IPS DF 19.7 (cell line): ENCODE data around the gene UVSSA.
"Not testable (repeated sequence)": the region's sequence is repeated elsewhere in the genome, so short reads cannot be mapped to it uniquely, and the experiment has no call there.

ENCODE experiments used
- DNase-seq: peaks from one replicate; pipeline ENCODE4 v3.0.0-alpha.2; 2013; ENCODE audit warnings: low read depth, low spot score

The UVSSA gene

DNA sequence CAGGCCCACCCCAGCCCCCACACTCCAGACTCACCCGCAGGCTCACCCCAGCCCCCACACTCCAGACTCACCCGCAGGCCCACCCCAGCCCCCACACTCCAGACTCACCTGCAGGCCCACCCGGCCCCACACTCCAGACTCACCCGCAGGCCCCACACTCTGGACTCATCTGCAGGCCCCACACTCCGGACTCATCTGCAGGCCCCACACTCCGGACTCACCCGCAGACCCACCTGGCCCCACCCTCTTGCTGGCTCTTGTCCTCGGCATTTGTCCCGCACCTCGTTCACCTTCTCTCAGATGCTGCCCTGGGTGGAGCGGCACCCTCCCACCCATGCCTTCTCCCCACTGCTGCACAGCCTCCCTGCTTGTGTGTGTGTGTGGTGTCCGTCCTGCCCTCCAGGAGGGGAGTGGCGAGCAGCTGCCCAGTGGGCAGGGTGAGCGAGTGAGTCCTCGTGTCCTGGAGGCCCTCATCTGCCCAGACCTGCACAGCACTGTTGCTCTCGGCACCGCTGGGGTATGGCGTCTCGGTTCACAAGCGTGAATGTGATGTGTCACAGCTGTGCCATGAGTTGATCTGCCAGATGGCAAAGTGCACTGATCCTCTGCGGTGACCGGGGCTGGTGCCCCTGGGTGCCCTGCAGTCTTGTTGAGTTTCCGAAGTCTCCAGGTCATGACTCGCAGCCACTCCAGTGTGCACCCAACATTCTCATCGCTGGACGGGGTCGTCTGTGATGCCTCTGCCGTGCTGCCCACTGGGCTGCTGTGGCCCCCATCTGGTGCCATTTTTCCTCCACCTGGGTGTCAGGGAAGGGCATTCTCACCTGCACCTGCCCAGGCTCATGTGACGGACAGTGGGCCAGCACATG lies 29.6 kb upstream of the UVSSA start:
- DNase-seq: no peak

GRCh38 chr4:1318046-1318375 lies 29.0 kb upstream of the UVSSA start:
- DNase-seq: no peak

- DNase-seq: no peak
These were observed 28.4 kb upstream of the UVSSA start for GRCh38 chr4:1318488-1319213.

GRCh38 chr4:1321486-1321885 lies 25.5 kb upstream of the UVSSA start:
- DNase-seq: no peak

- no peak for DNase-seq
These were observed 24.9 kb upstream of the UVSSA start for GRCh38 chr4:1321946-1322650.

DNA sequence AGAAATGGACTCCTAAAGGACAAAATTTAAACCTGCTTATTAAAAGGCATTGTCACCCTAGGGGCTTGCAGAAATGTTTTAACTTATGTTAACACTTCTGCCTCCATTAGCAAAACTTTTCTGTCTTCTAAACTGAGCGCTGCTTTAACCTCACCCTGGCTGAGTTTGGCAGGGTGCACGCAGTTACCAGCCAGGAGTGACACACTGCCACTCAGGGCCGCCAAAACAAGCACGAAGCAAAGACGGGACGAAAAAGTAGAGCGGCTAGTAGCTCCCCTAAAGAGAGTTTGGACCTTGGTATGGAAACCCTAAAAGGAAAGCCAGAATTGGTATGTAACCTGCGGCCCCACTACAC lies 23.8 kb upstream of the UVSSA start:
- no peak for DNase-seq

- no peak for DNase-seq
These were observed 23.2 kb upstream of the UVSSA start for GRCh38 chr4:1323635-1324442.

DNA sequence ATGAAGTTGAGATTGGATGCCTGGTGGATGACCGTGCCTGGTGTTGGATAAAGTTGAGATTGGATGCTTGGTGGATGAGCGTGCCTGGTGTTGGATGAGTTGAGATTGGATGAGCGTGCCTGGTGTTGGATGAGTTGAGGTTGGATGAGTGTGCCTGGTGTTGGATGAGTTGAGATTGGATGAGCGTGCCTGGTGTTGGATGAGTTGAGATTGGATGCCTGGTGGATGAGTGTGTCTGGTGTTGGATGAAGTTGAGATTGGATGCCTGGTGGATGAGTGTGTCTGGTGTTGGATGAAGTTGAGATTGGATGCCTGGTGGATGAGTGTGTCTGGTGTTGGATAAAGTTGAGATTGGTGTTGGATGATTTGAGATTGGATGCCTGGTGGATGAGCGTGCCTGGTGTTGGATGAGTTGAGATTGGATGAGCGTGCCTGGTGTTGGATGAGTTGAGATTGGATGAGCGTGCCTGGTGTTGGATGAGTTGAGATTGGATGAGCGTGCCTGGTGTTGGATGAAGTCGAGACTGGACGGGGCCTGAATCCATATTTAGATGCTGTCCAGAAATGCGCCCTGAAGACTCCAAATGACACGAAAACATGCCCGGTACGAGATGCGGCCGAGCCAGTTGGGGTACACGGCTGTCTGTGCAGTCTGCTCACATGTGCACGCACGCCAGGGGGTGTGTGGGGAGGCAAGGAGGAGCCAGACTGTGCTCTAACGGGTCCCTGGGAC lies 22.4 kb upstream of the UVSSA start:
- DNase-seq: not testable (repeated sequence)

GRCh38 chr4:1325176-1325480 lies 21.9 kb upstream of the UVSSA start:
- no peak for DNase-seq

DNA sequence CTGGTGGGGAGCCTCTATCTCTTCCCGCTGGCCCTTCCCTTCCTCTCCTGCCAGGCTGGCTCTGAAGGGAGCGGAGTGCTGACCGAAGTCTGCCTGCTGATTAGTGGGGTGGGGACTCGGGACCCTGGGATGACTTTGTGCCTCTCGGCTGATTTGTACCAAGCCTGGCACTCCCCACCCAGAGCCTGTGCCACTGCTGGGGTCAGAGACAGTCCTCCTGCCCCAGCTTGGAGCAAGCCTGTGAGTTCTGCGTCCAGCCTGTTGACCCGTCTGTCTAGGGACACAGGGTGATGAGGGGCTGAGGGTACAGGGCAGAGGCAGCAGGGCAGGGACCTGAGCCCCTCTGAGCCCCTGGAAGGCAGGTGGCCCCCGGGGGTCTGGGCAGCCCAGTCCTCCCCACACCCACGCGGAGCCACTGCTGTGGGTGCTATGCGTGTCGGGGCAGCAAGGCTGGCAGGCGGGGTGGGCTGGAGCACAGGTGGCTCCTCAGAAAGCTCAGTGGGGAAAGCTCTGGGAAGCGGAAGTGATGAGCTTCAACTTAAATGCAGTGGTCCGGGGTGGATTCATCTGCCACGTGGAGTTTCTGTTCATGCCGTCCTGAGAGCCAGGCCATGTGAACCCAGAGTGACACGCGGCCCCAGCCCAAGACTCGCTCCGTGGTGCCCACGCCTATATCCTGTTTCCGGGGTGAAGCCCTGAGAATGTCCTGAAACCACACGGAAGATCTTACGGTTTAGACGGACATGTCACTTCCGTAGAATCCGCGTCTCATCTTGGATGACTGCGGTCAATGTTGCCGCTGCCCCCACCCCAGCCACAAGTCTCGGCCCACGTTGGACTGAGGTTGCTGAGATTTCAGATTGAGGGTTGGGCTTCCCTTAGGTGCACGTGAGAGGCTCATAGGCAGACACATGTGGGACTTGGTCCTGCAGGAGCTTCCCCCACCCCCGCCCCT lies 21.1 kb upstream of the UVSSA start:
- DNase-seq: no peak

DNA sequence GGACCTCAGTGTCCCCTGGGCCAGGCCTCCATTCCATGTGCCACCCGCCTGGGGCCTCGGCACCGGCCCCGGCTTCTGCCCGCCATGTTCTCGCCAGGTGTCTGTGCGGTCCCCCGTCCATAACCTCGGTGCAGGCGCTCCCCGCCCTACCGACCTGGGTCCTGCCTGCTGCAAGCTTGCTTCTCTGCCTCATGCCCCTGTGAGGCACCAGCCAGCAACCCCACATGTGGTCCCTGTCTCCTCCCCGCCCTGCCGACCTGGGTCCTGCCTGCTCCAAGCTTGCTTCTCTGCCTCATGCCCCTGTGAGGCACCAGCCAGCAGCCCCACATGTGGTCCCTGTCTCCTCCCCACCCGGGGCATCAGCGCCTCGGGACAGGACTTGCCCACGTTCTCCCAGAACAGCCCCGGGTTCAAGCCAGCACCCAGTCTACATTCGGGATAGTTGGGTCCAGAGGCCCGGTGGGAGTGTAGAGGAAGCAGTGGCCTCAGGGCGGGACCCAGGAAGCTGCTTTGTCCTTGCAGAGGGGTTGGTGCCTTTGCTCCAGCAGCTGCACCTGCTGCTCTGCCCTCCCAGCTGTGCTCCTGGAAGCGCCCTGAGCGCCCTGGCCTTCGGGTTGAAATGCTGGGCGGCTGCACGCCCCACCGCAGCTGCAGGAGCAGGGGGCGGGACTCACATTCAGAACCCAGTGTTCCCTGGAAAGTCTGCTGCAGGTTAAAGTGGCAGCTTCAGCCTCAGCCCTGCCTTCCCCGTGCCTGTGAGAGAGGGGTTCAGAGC lies 20.1 kb upstream of the UVSSA start:
- DNase-seq: no peak

DNA sequence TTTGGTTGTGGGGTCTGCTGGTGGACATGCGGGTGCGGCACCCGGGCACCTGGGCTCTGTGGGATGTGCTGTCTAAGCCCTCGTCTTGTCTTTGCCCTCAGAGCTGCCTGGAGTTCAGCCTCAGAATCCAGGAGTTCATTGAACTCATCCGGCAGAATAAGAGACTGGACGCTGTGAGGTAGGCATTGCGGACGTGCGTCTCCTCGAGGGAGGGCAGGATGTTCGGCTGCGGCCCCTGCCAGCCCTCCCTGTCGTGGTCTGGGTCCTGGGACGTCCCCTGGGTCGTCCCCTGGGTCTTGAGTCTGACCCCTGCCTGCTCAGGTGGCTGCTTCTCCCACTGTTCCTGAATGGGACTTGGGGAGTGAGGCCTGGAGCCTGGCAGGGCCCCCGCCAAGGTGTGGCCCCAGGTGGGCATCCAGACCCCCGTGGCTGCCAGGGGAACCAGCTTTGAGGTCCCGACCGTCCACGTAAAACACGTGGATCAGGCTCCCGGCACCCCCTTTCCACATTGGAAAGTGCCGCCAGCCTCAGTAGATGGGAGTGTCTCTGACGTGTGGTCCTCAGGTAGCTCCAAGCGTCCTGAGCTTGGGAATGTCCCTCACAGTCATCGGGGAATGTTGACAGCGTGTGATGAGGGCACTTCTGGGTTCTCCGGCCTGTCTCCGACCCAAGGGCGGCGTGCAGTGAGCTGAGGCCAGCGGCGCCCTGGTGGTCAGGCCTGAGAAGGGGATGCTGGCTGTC lies 19.3 kb upstream of the UVSSA start:
- DNase-seq: no peak

GRCh38 chr4:1328267-1329155 lies 18.5 kb upstream of the UVSSA start:
- no peak for DNase-seq

GRCh38 chr4:1329408-1330371 lies 17.3 kb upstream of the UVSSA start:
- DNase-seq: no peak

DNA sequence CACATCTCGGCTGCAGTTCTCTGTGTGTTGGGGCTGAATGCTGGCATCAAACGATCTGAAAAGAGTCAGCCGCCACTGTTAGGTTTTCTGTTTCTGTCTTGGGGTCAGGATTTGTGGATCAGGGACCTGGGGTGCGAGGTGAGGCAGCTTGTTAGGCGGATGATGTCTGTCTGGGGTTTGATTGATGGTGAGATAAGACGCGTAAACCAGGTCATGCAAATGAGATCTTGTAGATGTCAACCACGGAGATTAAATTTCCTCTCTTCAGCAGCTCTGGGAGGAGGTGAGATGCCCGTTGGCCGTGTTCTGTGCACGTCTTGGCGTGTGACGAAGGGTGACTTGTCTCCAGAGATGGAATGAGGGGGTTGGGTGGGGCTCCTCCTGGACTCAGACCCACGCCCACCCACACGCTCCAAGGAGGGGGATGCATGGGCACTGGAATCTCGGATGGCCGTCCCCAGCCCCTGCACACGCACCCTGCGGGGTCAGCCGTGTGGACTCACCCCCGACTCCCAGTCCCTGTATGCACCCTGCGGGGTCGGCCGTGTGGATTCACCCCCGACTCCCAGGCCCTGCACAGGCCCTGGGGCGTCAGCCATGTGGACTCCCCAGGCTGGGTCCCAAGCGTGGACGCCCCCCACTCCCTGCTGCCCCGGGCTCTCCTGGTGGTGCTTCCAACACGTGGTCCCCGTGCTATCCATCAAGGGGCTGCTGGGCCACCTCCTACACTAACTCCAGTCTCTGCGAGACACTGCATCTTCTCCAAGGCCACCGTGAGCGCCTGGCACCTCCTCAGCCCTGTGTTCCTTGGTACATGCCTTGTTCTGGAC lies 16.0 kb upstream of the UVSSA start:
- DNase-seq: no peak
